T-helper 1 cell (primary cell): ENCODE data around the gene SLC16A3.

Experiments used
- DNase-seq, 5 donors: peaks; one replicate each; pipeline ENCODE4 v3.0.0-alpha.2; 2012 to 2020

SLC16A3 gene

GRCh38 chr17:82224666-82225065 lies 4.2 kb upstream of the SLC16A3 start:
- DNase-seq = no peak

- DNase-seq = no peak
Measured at GRCh38 chr17:82225368-82226029, 3.3 kb upstream of the SLC16A3 start.

GRCh38 chr17:82226146-82226808 lies 2.6 kb upstream of the SLC16A3 start:
- no peak for DNase-seq

- no peak for DNase-seq
Measured at GRCh38 chr17:82226809-82227628, 1.8 kb upstream of the SLC16A3 start.

GRCh38 chr17:82227629-82228277 lies 1.1 kb upstream of the SLC16A3 start:
- DNase-seq = no peak

GRCh38 chr17:82228278-82228841 lies 482 bp upstream of the SLC16A3 start:
- peak in 3 of 5 donors; percentile 55 to 85 (median 60) for DNase-seq

- no peak for DNase-seq
Measured at GRCh38 chr17:82229698-82230608, 1.1 kb downstream of the SLC16A3 start.

GRCh38 chr17:82230609-82231311 lies 1.9 kb downstream of the SLC16A3 start:
- peak; percentile 44 to 70 (median 56) for DNase-seq

GRCh38 chr17:82231312-82231561 lies 2.4 kb downstream of the SLC16A3 start:
- DNase-seq = no peak

- DNase-seq = peak in 1 of 5 donors; percentile 37
Measured at GRCh38 chr17:82231562-82232321, 2.9 kb downstream of the SLC16A3 start.

GRCh38 chr17:82232322-82232820 lies 3.5 kb downstream of the SLC16A3 start:
- DNase-seq = no peak

GRCh38 chr17:82232876-82233785 lies 4.3 kb downstream of the SLC16A3 start:
- DNase-seq = no peak

- DNase-seq = no peak
Measured at GRCh38 chr17:82234211-82235055, 5.6 kb downstream of the SLC16A3 start.

GRCh38 chr17:82235056-82235774 lies 6.4 kb downstream of the SLC16A3 start:
- DNase-seq = no peak

- DNase-seq = no peak
Measured at GRCh38 chr17:82235775-82236141, 6.9 kb downstream of the SLC16A3 start.

GRCh38 chr17:82236142-82236971 lies 7.5 kb downstream of the SLC16A3 start:
- DNase-seq = peak in 4 of 5 donors; percentile 61 to 69 (median 64)
